Sigmoid colon (tissue), 4 donors: ENCODE data around the gene SORBS1.

Experiments used
- CTCF ChIP-seq, 4 experiments: fragments of 450-650 bp in 3 of 4; fragments of 200-600 bp in 1 of 4; IDR thresholded peaks; one replicate each; pipeline ENCODE4 v1.5.1; 2016 to 2019; ENCODE audit warnings: antibody characterized with exemption in 4 of 4, mild to moderate bottlenecking in 3 of 4, moderate library complexity in 2 of 4
- EP300 ChIP-seq, 4 donors: sonication (generic); formaldehyde crosslinking; IDR thresholded peaks; one replicate each; pipeline ENCODE4 v1.6.1; 2017; ENCODE audit warnings: antibody characterized with exemption in 4 of 4

DNA sequence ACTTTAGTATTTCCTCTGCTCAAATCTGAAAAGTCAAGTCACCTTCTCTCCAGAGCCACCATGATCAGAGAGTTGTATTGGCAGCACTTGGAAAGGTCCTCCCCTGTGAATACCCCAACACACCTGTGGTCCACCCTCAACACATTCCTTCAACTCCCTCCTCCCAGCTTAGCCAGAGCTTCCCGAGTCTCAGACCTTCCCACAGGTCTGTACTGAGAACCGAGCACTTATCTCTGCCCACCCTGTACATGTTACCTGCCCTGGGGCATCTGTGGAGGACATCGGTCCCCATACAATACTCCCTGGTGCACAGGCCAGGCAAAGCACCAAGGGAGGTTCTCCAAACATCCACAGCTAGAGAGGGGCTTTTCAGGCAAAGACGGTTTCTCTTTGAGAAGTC lies 30.6 kb downstream of the SORBS1 start:
- TF ChIP-seq CTCF (IDR thresholded peaks at IDR 0.05) (no peak), EP300 (IDR thresholded peaks at IDR 0.05) (no peak)
